BE2C (cell line): ENCODE measurements around the gene KCTD10.

Experiments
- DNase-seq: peaks from one replicate; pipeline ENCODE4 v3.0.0-alpha.2; 2020
- H3K27me3 ChIP-seq: fragments of 250-450 bp; sonication (Bioruptor Pico); 2 replicates; pipeline ENCODE4 v1.5.1; 2020; ENCODE audit warnings: mild to moderate bottlenecking
- H3K36me3 ChIP-seq: fragments of 250-450 bp; sonication (Bioruptor Pico); 2 replicates; pipeline ENCODE4 v1.5.1; 2020; ENCODE audit warnings: mild to moderate bottlenecking
- H3K4me1 ChIP-seq: fragments of 250-450 bp; sonication (Bioruptor Pico); 2 replicates; pipeline ENCODE4 v1.5.1; 2020
- H3K4me3 ChIP-seq: 2 replicates; pipeline ENCODE4 v1.5.1; 2011; ENCODE audit warnings: low read depth, low read length
- H3K9me3 ChIP-seq: fragments of 250-450 bp; sonication (Bioruptor Pico); 2 replicates; pipeline ENCODE4 v1.5.1; 2020
- TF ChIP-seq, protein P1 (sequence below): IDR thresholded peaks from 2 replicates; pipeline ENCODE4 v1.5.1; 2012; ENCODE audit warnings: mild to moderate bottlenecking, low read depth, low read length

The KCTD10 gene

DNA sequence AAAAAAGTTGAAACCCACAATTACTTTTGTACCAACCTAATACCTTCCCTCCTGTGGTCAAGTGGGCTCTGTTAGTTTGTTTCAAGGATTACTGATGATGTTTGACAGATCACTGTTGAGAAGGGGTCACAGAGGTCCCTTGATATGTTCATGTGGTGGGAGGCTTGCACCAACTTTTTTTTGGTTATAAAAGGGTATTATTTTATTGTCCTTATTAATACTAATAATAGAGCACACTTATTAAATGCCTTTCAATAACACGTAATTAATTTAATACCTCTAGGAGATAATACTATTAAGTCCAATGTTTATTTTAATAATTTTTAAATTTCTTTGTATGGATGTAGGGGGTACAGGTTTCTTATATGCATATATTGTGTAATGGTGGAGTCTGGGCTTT lies 4.8 kb upstream of the KCTD10 start:
- Histone ChIP-seq H3K36me3 (peaks cover 14% of the 10 kb centered on the region), H3K4me1 (no peaks in the 10 kb centered on the region; the same call in 1 of the 2 replicates), H3K4me3 (no peak overlapping the region), H3K9me3 (no peaks in the 10 kb centered on the region), H3K27me3 (no peaks in the 10 kb centered on the region)
- TF ChIP-seq, protein P1, sequence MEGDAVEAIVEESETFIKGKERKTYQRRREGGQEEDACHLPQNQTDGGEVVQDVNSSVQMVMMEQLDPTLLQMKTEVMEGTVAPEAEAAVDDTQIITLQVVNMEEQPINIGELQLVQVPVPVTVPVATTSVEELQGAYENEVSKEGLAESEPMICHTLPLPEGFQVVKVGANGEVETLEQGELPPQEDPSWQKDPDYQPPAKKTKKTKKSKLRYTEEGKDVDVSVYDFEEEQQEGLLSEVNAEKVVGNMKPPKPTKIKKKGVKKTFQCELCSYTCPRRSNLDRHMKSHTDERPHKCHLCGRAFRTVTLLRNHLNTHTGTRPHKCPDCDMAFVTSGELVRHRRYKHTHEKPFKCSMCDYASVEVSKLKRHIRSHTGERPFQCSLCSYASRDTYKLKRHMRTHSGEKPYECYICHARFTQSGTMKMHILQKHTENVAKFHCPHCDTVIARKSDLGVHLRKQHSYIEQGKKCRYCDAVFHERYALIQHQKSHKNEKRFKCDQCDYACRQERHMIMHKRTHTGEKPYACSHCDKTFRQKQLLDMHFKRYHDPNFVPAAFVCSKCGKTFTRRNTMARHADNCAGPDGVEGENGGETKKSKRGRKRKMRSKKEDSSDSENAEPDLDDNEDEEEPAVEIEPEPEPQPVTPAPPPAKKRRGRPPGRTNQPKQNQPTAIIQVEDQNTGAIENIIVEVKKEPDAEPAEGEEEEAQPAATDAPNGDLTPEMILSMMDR: no peak
- DNase-seq: no peak

DNA sequence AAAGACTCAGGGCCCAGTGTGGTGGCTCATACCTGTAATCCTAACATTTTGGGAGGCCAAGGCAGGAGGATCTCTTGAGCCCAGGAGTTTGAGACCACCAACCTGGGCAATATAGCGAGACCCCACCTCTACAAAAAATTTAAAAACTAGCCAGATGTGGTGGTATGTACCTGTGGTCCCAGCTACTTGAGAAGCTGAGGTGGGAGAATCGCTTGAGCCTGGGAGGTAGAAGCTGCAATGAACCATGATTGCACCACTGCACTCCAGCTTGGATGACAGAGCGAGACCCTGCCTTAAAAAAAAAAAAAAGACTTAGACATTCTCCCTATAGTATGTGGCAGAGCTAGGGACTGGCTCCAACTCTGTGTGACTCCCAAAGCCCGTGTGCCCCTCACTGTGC lies 3.3 kb upstream of the KCTD10 start:
- no peaks in the 10 kb centered on the region; the same call in 1 of the 2 replicates for H3K4me1 ChIP-seq
- H3K9me3 ChIP-seq: no peaks in the 10 kb centered on the region
- no peaks in the 10 kb centered on the region for H3K27me3 ChIP-seq
- H3K36me3 ChIP-seq: peaks cover 7% of the 10 kb centered on the region
- no peak for DNase-seq
- TF ChIP-seq, protein P1: no peak
- no peak overlapping the region for H3K4me3 ChIP-seq

DNA sequence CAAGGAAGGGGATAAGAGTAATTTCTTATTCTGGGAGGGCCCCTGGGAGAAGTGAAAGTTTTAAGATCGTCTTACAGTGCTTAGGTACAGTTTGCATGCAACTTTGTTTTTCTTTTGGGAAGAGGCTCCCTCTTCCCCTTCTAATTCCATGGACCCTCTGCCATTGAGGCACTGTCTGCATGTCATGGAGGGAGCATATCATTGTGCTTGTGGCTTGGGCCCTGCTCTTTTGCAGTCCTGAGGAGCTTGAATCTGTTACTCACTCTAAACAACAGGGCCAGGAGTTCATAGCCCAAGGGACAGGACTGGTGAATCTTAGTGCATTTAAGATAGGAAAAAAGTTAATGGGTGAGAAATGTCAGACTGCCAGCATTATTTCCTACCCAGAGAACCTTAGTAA lies 2.7 kb upstream of the KCTD10 start:
- Histone ChIP-seq H3K4me1 (no peaks in the 10 kb centered on the region; the same call in 1 of the 2 replicates), H3K27me3 (no peaks in the 10 kb centered on the region), H3K9me3 (no peaks in the 10 kb centered on the region), H3K36me3 (peaks cover 1% of the 10 kb centered on the region), H3K4me3 (no peak overlapping the region)
- no peak for DNase-seq
- TF ChIP-seq, protein P1: no peak

DNA sequence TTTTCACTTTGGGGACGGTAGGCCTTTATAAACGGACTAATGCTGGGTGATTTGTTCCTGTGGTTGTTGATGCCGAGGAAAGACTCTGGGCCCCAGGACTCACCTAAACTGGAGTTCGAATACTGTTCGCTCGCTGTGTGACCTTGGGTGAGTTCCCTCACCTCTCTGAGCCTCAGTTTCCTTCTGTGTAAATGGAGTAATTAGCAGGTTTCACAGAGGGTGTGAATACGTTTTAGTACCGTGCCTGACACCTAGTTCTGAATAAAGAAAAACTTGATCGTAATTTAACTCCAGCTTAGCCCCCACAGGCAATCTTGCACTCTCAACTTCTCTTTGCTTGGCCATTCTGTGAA lies 839 bp upstream of the KCTD10 start:
- H3K4me1 ChIP-seq: no peaks in the 10 kb centered on the region; the same call in 1 of the 2 replicates
- peak overlapping the region; percentile 84 for H3K4me3 ChIP-seq
- H3K9me3 ChIP-seq: no peaks in the 10 kb centered on the region
- DNase-seq: no peak
- TF ChIP-seq, protein P1: no peak
- H3K36me3 ChIP-seq: no peaks in the 10 kb centered on the region
- H3K27me3 ChIP-seq: no peaks in the 10 kb centered on the region

DNA sequence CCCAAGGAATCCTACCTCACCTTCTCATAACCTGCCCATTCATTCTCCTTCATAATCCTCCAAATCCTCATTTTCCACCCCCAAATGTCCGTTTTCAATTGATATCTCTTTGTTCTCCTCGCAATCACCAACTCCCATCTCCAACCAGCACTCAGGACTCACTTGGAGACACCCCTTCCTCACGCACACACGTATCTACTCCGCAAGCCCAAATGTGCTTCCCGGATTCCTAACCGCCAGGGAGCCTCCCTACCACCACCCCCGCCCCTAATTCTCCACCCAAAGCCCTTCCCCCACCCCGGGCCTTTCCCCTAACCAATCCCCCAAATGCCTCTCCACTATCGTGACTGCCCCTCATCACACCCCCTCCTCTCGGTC lies 304 bp downstream of the KCTD10 start:
- TF ChIP-seq, protein P1: no peak
- no peak for DNase-seq
- Histone ChIP-seq H3K27me3 (no peaks in the 10 kb centered on the region), H3K4me3 (peak overlapping the region; percentile 84), H3K36me3 (no peaks in the 10 kb centered on the region), H3K9me3 (no peaks in the 10 kb centered on the region), H3K4me1 (no peaks in the 10 kb centered on the region; the same call in 1 of the 2 replicates)

DNA sequence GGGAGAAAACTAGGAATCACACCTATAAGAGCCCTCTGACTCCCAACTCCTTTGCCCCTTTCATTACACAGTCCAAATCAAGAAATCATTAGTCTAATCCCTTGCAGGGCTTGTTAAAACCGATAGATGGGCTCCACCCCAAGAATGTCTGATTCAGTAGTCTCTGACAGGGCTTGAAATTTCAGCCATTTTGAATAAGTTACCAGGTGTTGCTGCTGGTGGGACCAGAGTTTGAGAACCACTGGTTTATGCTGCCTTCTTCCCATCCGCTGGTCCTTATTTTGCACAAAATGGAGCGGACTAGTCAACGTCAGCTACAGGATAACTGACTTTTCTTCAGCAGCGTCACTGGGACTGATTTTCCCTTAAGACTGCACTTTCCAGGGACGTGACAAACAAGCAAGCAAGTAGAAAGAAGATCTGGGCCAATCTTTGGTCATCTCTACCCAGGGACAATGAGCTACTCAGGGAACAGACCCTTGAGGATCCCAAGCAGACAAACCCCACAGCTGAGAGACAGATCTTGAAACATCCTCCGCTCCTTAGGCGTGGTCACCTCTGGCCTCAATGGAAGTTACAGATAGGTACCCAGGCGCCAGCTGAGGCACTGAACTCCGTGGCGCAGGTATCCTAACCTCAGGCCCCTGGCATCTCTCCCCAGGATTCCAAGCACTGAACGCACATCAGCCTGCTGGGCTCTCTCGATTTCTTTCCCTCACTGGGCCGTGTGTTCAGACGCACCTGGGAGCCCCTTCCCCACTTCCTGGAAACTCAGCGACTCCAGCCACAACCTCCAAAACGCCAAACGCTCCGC lies 900 bp downstream of the KCTD10 start:
- DNase-seq: no peak
- no peaks in the 10 kb centered on the region for H3K36me3 ChIP-seq
- peak overlapping the region; percentile 84 for H3K4me3 ChIP-seq
- no peaks in the 10 kb centered on the region for H3K27me3 ChIP-seq
- H3K9me3 ChIP-seq: no peaks in the 10 kb centered on the region
- H3K4me1 ChIP-seq: no peaks in the 10 kb centered on the region; the same call in 1 of the 2 replicates
- TF ChIP-seq, protein P1: no peak
